Neural cell (in vitro differentiated cells): Measurements from ENCODE around the gene C3orf33. TPM values are rescaled to one million over a fixed set of nuclear protein-coding genes. Genes with fewer than 3 reads are reported as not detected.
A peak's percentile ranks its signal among the peaks of the same experiment; 100 is the strongest.

Experiments used
- H2AFZ ChIP-seq: fragments of 200-600, 300-800 bp; sonication (generic), shearing (Covaris generic); 2 replicates; pipeline ENCODE4 v1.6.0; 2014; ENCODE audit warnings: low read depth, mild to moderate bottlenecking, antibody characterized with exemption, low read length, moderate library complexity
- H3F3A ChIP-seq: fragments of 200-600 bp; shearing (Covaris generic); 2 replicates; pipeline ENCODE4 v1.6.1; 2016; ENCODE audit warnings: mild to moderate bottlenecking, moderate library complexity, mixed read lengths, antibody characterized with exemption, low read length; ENCODE audit not compliant: insufficient read depth, poor library complexity, severe bottlenecking
- H3K27ac ChIP-seq: fragments of 200-600, 300-800 bp; sonication (generic), shearing (Covaris generic); 2 replicates; pipeline ENCODE4 v1.5.1; 2014; ENCODE audit warnings: mild to moderate bottlenecking, low read length, moderate library complexity
- H3K27me3 ChIP-seq: fragments of 300-800, 200-600 bp; sonication (generic), shearing (Covaris generic); 2 replicates; pipeline ENCODE4 v1.6.0; 2014; ENCODE audit warnings: mild to moderate bottlenecking, low read depth, low read length, moderate library complexity; ENCODE audit not compliant: insufficient read depth
- H3K36me3 ChIP-seq: fragments of 300-800, 200-600 bp; sonication (generic), shearing (Covaris generic); 2 replicates; pipeline ENCODE4 v1.5.1; 2014; ENCODE audit warnings: mild to moderate bottlenecking, antibody characterized with exemption, low read length, moderate library complexity; ENCODE audit not compliant: insufficient read depth
- H3K4me2 ChIP-seq: fragments of 300-800, 200-600 bp; sonication (generic), shearing (Covaris generic); 2 replicates; pipeline ENCODE4 v1.6.0; 2014; ENCODE audit warnings: mild to moderate bottlenecking, low read length
- H3K4me3 ChIP-seq: fragments of 300-800, 200-600 bp; sonication (generic), shearing (Covaris generic); 2 replicates; pipeline ENCODE4 v1.5.1; 2014; ENCODE audit warnings: mild to moderate bottlenecking, low read length, moderate library complexity
- H3K79me2 ChIP-seq: fragments of 200-600 bp; shearing (Covaris generic); replicated peaks from 2 replicates; pipeline ENCODE4 v1.6.0; 2014; ENCODE audit warnings: mild to moderate bottlenecking, low read length, moderate library complexity; ENCODE audit not compliant: insufficient read depth
- H3K9ac ChIP-seq: fragments of 300-800, 200-600 bp; sonication (generic), shearing (Covaris generic); 2 replicates; pipeline ENCODE4 v1.6.1; 2016; ENCODE audit warnings: mild to moderate bottlenecking, low read length, mixed read lengths
- H3K9me2 ChIP-seq: fragments of 200-600 bp; shearing (Covaris generic); 2 replicates; pipeline ENCODE4 v1.6.1; 2016; ENCODE audit warnings: mild to moderate bottlenecking, low read length, mixed read lengths; ENCODE audit not compliant: insufficient read depth
- H3K9me3 ChIP-seq: fragments of 200-600, 300-800 bp; sonication (generic), shearing (Covaris generic); 2 replicates; pipeline ENCODE4 v1.6.1; 2016; ENCODE audit warnings: mild to moderate bottlenecking, mixed run types, low read length, moderate library complexity, mixed read lengths
- H4K20me1 ChIP-seq: fragments of 200-600 bp; shearing (Covaris generic); 2 replicates; pipeline ENCODE4 v1.6.1; 2016; ENCODE audit warnings: mild to moderate bottlenecking, mixed run types; ENCODE audit not compliant: insufficient read depth
- EP300 ChIP-seq: fragments of 450-650 bp; conservative IDR thresholded peaks from 2 replicates; pipeline ENCODE4 v1.6.1; 2014; ENCODE audit warnings: antibody characterized with exemption, mild to moderate bottlenecking, moderate library complexity; ENCODE audit not compliant: poor library complexity, severe bottlenecking
- EZH2 ChIP-seq: fragments of 200-600, 300-800 bp; shearing (Covaris generic), sonication (generic); IDR thresholded peaks from 2 replicates; pipeline ENCODE4 v1.6.1; 2014; ENCODE audit warnings: antibody characterized with exemption, low read length, borderline replicate concordance, mild to moderate bottlenecking; ENCODE audit not compliant: insufficient read depth, poor library complexity, severe bottlenecking
- MXI1 ChIP-seq: fragments of 450-650 bp; conservative IDR thresholded peaks from 2 replicates; pipeline ENCODE4 v1.6.1; 2014; ENCODE audit warnings: antibody characterized with exemption, mild to moderate bottlenecking; ENCODE audit not compliant: poor library complexity, severe bottlenecking
- POLR2AphosphoS5 ChIP-seq: IDR thresholded peaks from 2 replicates; pipeline ENCODE4 v1.6.1; 2012
- RAD21 ChIP-seq: fragments of 450-650 bp; conservative IDR thresholded peaks from 2 replicates; pipeline ENCODE4 v1.6.1; 2014; ENCODE audit warnings: antibody characterized with exemption, mild to moderate bottlenecking, moderate library complexity
- REST ChIP-seq: IDR thresholded peaks from 2 replicates; pipeline ENCODE4 v1.6.1; 2012; ENCODE audit warnings: borderline replicate concordance
- SMC3 ChIP-seq: fragments of 450-650 bp; conservative IDR thresholded peaks from 2 replicates; pipeline ENCODE4 v1.6.1; 2014; ENCODE audit warnings: antibody characterized with exemption, mild to moderate bottlenecking, moderate library complexity; ENCODE audit not compliant: poor library complexity
- TAF1 ChIP-seq: IDR thresholded peaks from 2 replicates; pipeline ENCODE4 v1.6.1; 2012; ENCODE audit warnings: low read depth
- polyA plus RNA-seq: library from polyadenylated mRNA; depleted of rRNA; stranded (reverse); fragments of >200 nt; gene quantifications from 2 replicates; pipeline ENCODE4 v1.2.3, GENCODE V29; 2014
- TF ChIP-seq, protein P1 (sequence below): fragments of 450-650 bp; IDR thresholded peaks from 2 replicates; pipeline ENCODE4 v1.5.1; 2014; ENCODE audit warnings: antibody characterized with exemption, mild to moderate bottlenecking, moderate library complexity; ENCODE audit not compliant: poor library complexity, severe bottlenecking

Gene C3orf33
- polyA plus RNA-seq, 1 donor from 2014 or later = 9.8 TPM

DNA sequence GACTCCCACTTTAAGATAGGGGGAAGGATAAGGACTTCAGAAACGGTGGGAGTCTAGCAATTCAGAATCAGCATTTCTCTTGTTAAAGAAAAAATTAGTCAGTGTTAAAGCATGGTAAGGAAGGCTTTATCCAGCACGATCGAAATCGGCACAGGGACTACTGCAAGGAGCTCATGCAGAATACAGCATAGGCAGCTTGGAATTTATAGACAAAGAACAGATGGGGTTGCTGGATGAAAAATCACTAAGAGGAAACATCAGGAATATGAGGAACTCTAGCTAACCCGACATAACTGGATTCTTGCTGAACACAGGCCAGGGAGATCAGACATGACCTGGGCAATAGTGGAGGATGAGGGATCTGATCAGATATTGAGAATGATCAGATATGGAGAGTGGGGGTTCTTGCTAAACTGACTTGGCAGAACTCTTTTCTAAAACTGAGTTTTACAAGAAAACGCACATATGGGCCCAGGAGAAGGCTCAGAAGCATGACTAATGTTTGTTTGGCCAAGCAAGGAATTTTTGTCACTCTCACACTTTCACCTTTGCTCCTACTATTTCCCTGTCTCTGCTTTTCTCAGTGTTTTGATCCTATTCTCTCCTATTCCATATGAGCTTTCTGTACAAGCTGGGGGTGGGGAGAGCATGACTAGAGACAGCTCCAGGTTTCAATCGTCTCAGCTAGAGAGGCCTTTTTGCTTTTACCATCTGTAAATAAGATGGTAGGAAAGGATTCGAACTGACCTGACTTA, 57.3 kb downstream of the C3orf33 start:
- no peaks in the 10 kb centered on the region for H3K36me3 ChIP-seq
- no peak for TF ChIP-seq POLR2AphosphoS5
- TF ChIP-seq TAF1 = no peak
- no peak for TF ChIP-seq EZH2
- peak overlapping the region; percentile 30 for H2AFZ ChIP-seq
- peaks cover 5% of the 10 kb centered on the region for H3K79me2 ChIP-seq
- no peaks in the 10 kb centered on the region for H3K9me2 ChIP-seq
- H3K27me3 ChIP-seq = no peaks in the 10 kb centered on the region
- peaks cover 6% of the 10 kb centered on the region for H3F3A ChIP-seq
- peak overlapping the region; percentile 77 for H3K27ac ChIP-seq
- H3K4me3 ChIP-seq = peak overlapping the region; percentile 55
- H3K4me2 ChIP-seq = peak overlapping the region; percentile 62
- no peaks in the 10 kb centered on the region for H4K20me1 ChIP-seq
- H3K9ac ChIP-seq = peak overlapping the region; percentile 36
- H3K9me3 ChIP-seq = no peaks in the 10 kb centered on the region

DNA sequence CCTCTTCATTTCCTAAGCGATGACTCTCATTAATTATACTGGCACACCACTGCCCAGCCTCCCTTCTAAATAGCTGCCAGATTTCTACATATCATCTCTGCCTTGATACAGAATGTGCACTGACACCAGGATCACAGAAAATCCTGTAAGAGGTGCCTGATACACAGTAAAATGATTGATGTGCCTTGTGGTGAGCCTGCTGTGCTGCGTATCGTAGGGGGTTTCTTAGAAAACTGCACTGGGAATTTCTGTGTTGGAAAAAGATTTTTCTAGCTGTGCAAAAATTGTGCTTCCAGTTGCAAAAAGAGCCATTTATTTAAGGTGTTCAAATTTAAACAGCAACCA, 58.2 kb downstream of the C3orf33 start:
- TF ChIP-seq REST = peak; percentile 41
- no peak for TF ChIP-seq MXI1
- peak; percentile 31 for TF ChIP-seq POLR2AphosphoS5
- TF ChIP-seq SMC3 = peak; percentile 15
- peak; percentile 55 for TF ChIP-seq EP300
- peak overlapping the region; percentile 62 for H3K4me2 ChIP-seq
- no peaks in the 10 kb centered on the region for H4K20me1 ChIP-seq
- peak overlapping the region; percentile 77 for H3K27ac ChIP-seq
- peaks cover 13% of the 10 kb centered on the region for H3K79me2 ChIP-seq
- peak overlapping the region; percentile 36 for H3K9ac ChIP-seq
- no peaks in the 10 kb centered on the region for H3K27me3 ChIP-seq
- no peaks in the 10 kb centered on the region for H3K9me2 ChIP-seq
- H3K4me3 ChIP-seq = peak overlapping the region; percentile 55
- H3K36me3 ChIP-seq = no peaks in the 10 kb centered on the region
- H3F3A ChIP-seq = peaks cover 6% of the 10 kb centered on the region
- no peaks in the 10 kb centered on the region for H3K9me3 ChIP-seq
- H2AFZ ChIP-seq = peak overlapping the region; percentile 30

- Histone ChIP-seq H4K20me1 (no peaks in the 10 kb centered on the region), H3K4me2 (peak overlapping the region; percentile 62), H3F3A (peaks cover 6% of the 10 kb centered on the region), H3K9me2 (no peaks in the 10 kb centered on the region), H3K79me2 (peaks cover 18% of the 10 kb centered on the region), H3K27me3 (no peaks in the 10 kb centered on the region), H3K9me3 (no peaks in the 10 kb centered on the region), H3K4me3 (peak overlapping the region; percentile 55), H3K9ac (peak overlapping the region; percentile 36), H3K36me3 (no peaks in the 10 kb centered on the region), H3K27ac (peak overlapping the region; percentile 77), H2AFZ (no peak overlapping the region)
- no peak for TF ChIP-seq RAD21
- TF ChIP-seq EP300 = no peak
- TF ChIP-seq POLR2AphosphoS5 = no peak
- TF ChIP-seq REST = no peak
- no peak for TF ChIP-seq SMC3
- TF ChIP-seq, protein P1, sequence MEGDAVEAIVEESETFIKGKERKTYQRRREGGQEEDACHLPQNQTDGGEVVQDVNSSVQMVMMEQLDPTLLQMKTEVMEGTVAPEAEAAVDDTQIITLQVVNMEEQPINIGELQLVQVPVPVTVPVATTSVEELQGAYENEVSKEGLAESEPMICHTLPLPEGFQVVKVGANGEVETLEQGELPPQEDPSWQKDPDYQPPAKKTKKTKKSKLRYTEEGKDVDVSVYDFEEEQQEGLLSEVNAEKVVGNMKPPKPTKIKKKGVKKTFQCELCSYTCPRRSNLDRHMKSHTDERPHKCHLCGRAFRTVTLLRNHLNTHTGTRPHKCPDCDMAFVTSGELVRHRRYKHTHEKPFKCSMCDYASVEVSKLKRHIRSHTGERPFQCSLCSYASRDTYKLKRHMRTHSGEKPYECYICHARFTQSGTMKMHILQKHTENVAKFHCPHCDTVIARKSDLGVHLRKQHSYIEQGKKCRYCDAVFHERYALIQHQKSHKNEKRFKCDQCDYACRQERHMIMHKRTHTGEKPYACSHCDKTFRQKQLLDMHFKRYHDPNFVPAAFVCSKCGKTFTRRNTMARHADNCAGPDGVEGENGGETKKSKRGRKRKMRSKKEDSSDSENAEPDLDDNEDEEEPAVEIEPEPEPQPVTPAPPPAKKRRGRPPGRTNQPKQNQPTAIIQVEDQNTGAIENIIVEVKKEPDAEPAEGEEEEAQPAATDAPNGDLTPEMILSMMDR = no peak
- no peak for TF ChIP-seq MXI1
- no peak for TF ChIP-seq EZH2
- no peak for TF ChIP-seq TAF1
These were observed 58.7 kb downstream of the C3orf33 start for GRCh38 chr3:155747286-155747945.
